Germinal center (tissue), 1 donor: Measurements from ENCODE around the gene DNAL1.
"Not testable (repeated sequence)": the region's sequence is repeated elsewhere in the genome, so short reads cannot be mapped to it uniquely, and the experiment has no call there.

ENCODE experiments used
- DNase-seq: peaks from one replicate; pipeline ENCODE4 v3.0.0; 2012; ENCODE audit warnings: mixed read lengths, low spot score

Gene DNAL1

GRCh38 chr14:73708076-73708475, 63.3 kb downstream of the DNAL1 start:
- not testable (repeated sequence) for DNase-seq

GRCh38 chr14:73709904-73710469, 65.2 kb downstream of the DNAL1 start:
- no peak for DNase-seq

- no peak for DNase-seq
Observed at GRCh38 chr14:73710737-73711136, 66.0 kb downstream of the DNAL1 start.

GRCh38 chr14:73712071-73712506, 67.3 kb downstream of the DNAL1 start:
- no peak for DNase-seq

GRCh38 chr14:73712540-73713180, 67.9 kb downstream of the DNAL1 start:
- no peak for DNase-seq

- DNase-seq = no peak
Observed at GRCh38 chr14:73713206-73713802, 68.5 kb downstream of the DNAL1 start.

- DNase-seq = peak; percentile 92
Observed at GRCh38 chr14:73713803-73714655, 69.2 kb downstream of the DNAL1 start, which contains the start of gene PNMA1. Gene PNMA1 (minus strand): TSS chr14:73714384. CDS start chr14:73713639, 745 bp downstream.

GRCh38 chr14:73714656-73715081, 69.9 kb downstream of the DNAL1 start:
- peak; percentile 35 for DNase-seq

GRCh38 chr14:73715707-73716106, 70.9 kb downstream of the DNAL1 start:
- DNase-seq = no peak

GRCh38 chr14:73717266-73717665, 72.5 kb downstream of the DNAL1 start:
- no peak for DNase-seq

GRCh38 chr14:73717711-73718417, 73.1 kb downstream of the DNAL1 start:
- DNase-seq = no peak

GRCh38 chr14:73718418-73719251, 73.8 kb downstream of the DNAL1 start:
- no peak for DNase-seq

GRCh38 chr14:73719361-73719760, 74.6 kb downstream of the DNAL1 start:
- no peak for DNase-seq

GRCh38 chr14:73719791-73720190, 75.0 kb downstream of the DNAL1 start:
- DNase-seq = no peak

GRCh38 chr14:73720636-73721035, 75.8 kb downstream of the DNAL1 start:
- DNase-seq = no peak

- no peak for DNase-seq
Observed at GRCh38 chr14:73721101-73721821, 76.5 kb downstream of the DNAL1 start.

- DNase-seq = no peak
Observed at GRCh38 chr14:73722581-73722980, 77.8 kb downstream of the DNAL1 start.

GRCh38 chr14:73723406-73723796, 78.6 kb downstream of the DNAL1 start:
- no peak for DNase-seq

- DNase-seq = no peak
Observed at GRCh38 chr14:73723797-73724661, 79.2 kb downstream of the DNAL1 start.
